A673 (cell line): ENCODE data around the gene DLGAP5. TPM values are rescaled to one million over a fixed set of nuclear protein-coding genes. Genes with fewer than 3 reads are reported as not detected.
A peak's percentile ranks its signal among the peaks of the same experiment; 100 is the strongest.

ENCODE experiments used
- BruUV-seq: library from RNA; stranded (reverse); fragments of 400-500 nt; replicated peaks from 2 replicates; lab custom pipeline; 2021; lab: Mats Ljungman, UMichigan
- CTCF ChIA-PET: fragments of 300-600 bp; sonication (Branson Sonifier 250); formaldehyde crosslinking; loops from one replicate; lab custom pipeline; 2022; ENCODE audit warnings: antibody characterized with exemption; lab: Charles Lee
- POLR2A ChIA-PET: fragments of 300-600 bp; sonication (Branson Sonifier 250); formaldehyde crosslinking; loops from one replicate; lab custom pipeline; 2022; ENCODE audit warnings: antibody characterized with exemption; ENCODE audit not compliant: low non-redundant PET; lab: Charles Lee
- DNase-seq: peaks from one replicate; pipeline ENCODE4 v3.0.0-alpha.2; 2015; ENCODE audit warnings: low spot score
- H3K27ac ChIP-seq: fragments of 200-600 bp; sonication (generic); 2 replicates; pipeline ENCODE4 v1.5.1; 2016; ENCODE audit warnings: mixed run types, low read depth, mild to moderate bottlenecking, mixed read lengths, antibody characterized with exemption, low read length; ENCODE audit not compliant: poor library complexity, severe bottlenecking
- H3K27me3 ChIP-seq: fragments of 200-600 bp; sonication (generic); replicated peaks from 2 replicates; pipeline ENCODE4 v1.6.1; 2017; ENCODE audit warnings: mixed run types, low read depth, mild to moderate bottlenecking, mixed read lengths, antibody characterized with exemption, low read length; ENCODE audit not compliant: insufficient read depth, poor library complexity
- H3K36me3 ChIP-seq: fragments of 200-600 bp; sonication (generic); 2 replicates; pipeline ENCODE4 v1.6.1; 2016; ENCODE audit warnings: mixed run types, mild to moderate bottlenecking, mixed read lengths, antibody characterized with exemption, low read length; ENCODE audit not compliant: insufficient read depth, poor library complexity, severe bottlenecking
- H3K4me1 ChIP-seq: fragments of 200-600 bp; sonication (generic); 2 replicates; pipeline ENCODE4 v1.6.1; 2017; ENCODE audit warnings: mixed run types, mild to moderate bottlenecking, mixed read lengths, antibody characterized with exemption, low read length; ENCODE audit not compliant: insufficient read depth, poor library complexity, severe bottlenecking
- H3K4me3 ChIP-seq: fragments of 200-600 bp; sonication (generic); 2 replicates; pipeline ENCODE4 v1.5.1; 2016; ENCODE audit warnings: low read depth, mixed run types, mild to moderate bottlenecking, mixed read lengths, low read length; ENCODE audit not compliant: poor library complexity, severe bottlenecking
- H3K9me3 ChIP-seq: fragments of 200-600 bp; sonication (generic); 2 replicates; pipeline ENCODE4 v1.6.1; 2016; ENCODE audit warnings: mixed run types, low read depth, mild to moderate bottlenecking, mixed read lengths, antibody characterized with exemption, low read length; ENCODE audit not compliant: poor library complexity, severe bottlenecking
- CTCF ChIP-seq: fragments of 300-800, 200-600 bp; sonication (generic); conservative IDR thresholded peaks from 2 replicates; pipeline ENCODE4 v1.5.1; 2017; ENCODE audit warnings: low read depth, mild to moderate bottlenecking, antibody characterized with exemption, low read length, moderate library complexity, mixed read lengths
- EZH2 ChIP-seq: fragments of 200-600 bp; sonication (generic); IDR thresholded peaks from 2 replicates; pipeline ENCODE4 v1.6.1; 2017; ENCODE audit warnings: borderline replicate concordance, low read depth, mild to moderate bottlenecking, mixed read lengths, antibody characterized with exemption, low read length; ENCODE audit not compliant: poor library complexity, severe bottlenecking
- intact Hi-C: fragments of 100-400 bp; cut with micrococcal nuclease; formaldehyde crosslinking; loops from one replicate; pipeline ENCODE4 v1.10.0; 2022; ENCODE audit not compliant: unreplicated experiment
- total RNA-seq: library from RNA; stranded (reverse); gene quantifications from 2 replicates; pipeline ENCODE4 v1.2.3, GENCODE V29; 2021

DLGAP5 gene
- total RNA-seq, 1 experiment from 2014 or later, result 144 TPM

- ChIA-PET CTCF (interaction anchor here (0.6 kb wide), 1 partner anchor 10 kb away, joined by 3 read pairs; no protein-coding TSS in a partner anchor), POLR2A (no interaction called here)
- TF ChIP-seq EZH2 (no peak), CTCF (no peak)
- Histone ChIP-seq H3K4me3 (no peak overlapping the region), H3K36me3 (peaks cover 2% of the 10 kb centered on the region), H3K4me1 (no peaks in the 10 kb centered on the region), H3K27me3 (no peaks in the 10 kb centered on the region), H3K27ac (no peak overlapping the region), H3K9me3 (no peaks in the 10 kb centered on the region)
- intact Hi-C loops, result no loop called here
- DNase-seq, result no peak
- no TSS peak for BruUV-seq
Observed at GRCh38 chr14:55136885-55137786, 54.2 kb downstream of the DLGAP5 start.

- CTCF ChIA-PET, result no interaction called here
- TF ChIP-seq CTCF, result no peak
- TF ChIP-seq EZH2, result no peak
- BruUV-seq, result no TSS peak
- POLR2A ChIA-PET, result no interaction called here
- Histone ChIP-seq H3K27ac (no peak overlapping the region), H3K27me3 (no peaks in the 10 kb centered on the region), H3K9me3 (no peaks in the 10 kb centered on the region), H3K4me3 (no peak overlapping the region), H3K4me1 (no peaks in the 10 kb centered on the region), H3K36me3 (no peaks in the 10 kb centered on the region)
- intact Hi-C loops, result no loop called here
- DNase-seq, result no peak
Observed at GRCh38 chr14:55136241-55136640, 55.1 kb downstream of the DLGAP5 start.

- no TSS peak for BruUV-seq
- POLR2A ChIA-PET, result no interaction called here
Observed at GRCh38 chr14:55133416-55133815, 58.0 kb downstream of the DLGAP5 start.

More at GRCh38 chr14:55133416-55133815, 58.0 kb downstream of the DLGAP5 start:
- no peaks in the 10 kb centered on the region for H3K4me1 ChIP-seq
- no peak overlapping the region for H3K4me3 ChIP-seq
- intact Hi-C loops, result loop anchor here (2.0 kb wide), 1 partner anchor 45 kb away; no protein-coding TSS in a partner anchor
- no peaks in the 10 kb centered on the region for H3K9me3 ChIP-seq
- peak; percentile 63 for DNase-seq
- TF ChIP-seq CTCF, result peak; percentile 60
- TF ChIP-seq EZH2, result no peak
- CTCF ChIA-PET, result interaction anchor here (0.6 to 1.0 kb wide), 2 partner anchors 25 to 82 kb away, joined by 3 read pairs; partner anchors contain the start of gene MAPK1IP1L
- no peaks in the 10 kb centered on the region for H3K36me3 ChIP-seq
- H3K27me3 ChIP-seq, result no peaks in the 10 kb centered on the region
- H3K27ac ChIP-seq, result no peak overlapping the region
